ENCODE measurements around the gene CD34. TPM values are rescaled to one million over a fixed set of nuclear protein-coding genes. Genes with fewer than 3 reads are reported as not detected.

Gene CD34
- total and polyA plus RNA-seq, 7 experiments from 2014 or later = 0.02 to 3.4 (median 0.39) TPM; not detected in 3

GRCh38 chr1:207858281-207858680 is 52.6 kb downstream of the CD34 start:
- peaks cover 0 to 16% (median 5%) of the 10 kb centered on the region in 3 experiments for H3K36me3 ChIP-seq (ENCODE audit: control insufficient read depth in 2 of 3, insufficient read depth in 3 of 3, low read length in 3 of 3)
- no peak overlapping the region for H3K27ac Mint-ChIP-seq
- H3K4me3 Mint-ChIP-seq = no peak overlapping the region
- H3K9me3 Mint-ChIP-seq = peaks cover 0 to 1% (median 0%) of the 10 kb centered on the region in 11 donors
- CTCF ChIA-PET = no interaction called here
- ATAC-seq (no peak), DNase-seq (no peak)
- H3K27me3 ChIP-seq (ENCODE audit: control insufficient read depth in 2 of 2, insufficient read depth in 2 of 2, low read length in 2 of 2) = no peaks in the 10 kb centered on the region
- peaks cover 0 to 32% (median 22%) of the 10 kb centered on the region in 5 donors for H3K36me3 Mint-ChIP-seq
- no peak overlapping the region for H3K27ac ChIP-seq (ENCODE audit: low read depth, low read length)
- no peaks in the 10 kb centered on the region for H3K27me3 Mint-ChIP-seq
- no peak overlapping the region for H3K4me3 ChIP-seq (ENCODE audit: low read length)
- POLR2A ChIA-PET = interaction anchor here (0.9 to 1.2 kb wide), 2 partner anchors 32 to 34 kb away, joined by 3 to 4 read pairs; no protein-coding TSS in a partner anchor
- H3K4me1 ChIP-seq (ENCODE audit: control insufficient read depth in 2 of 2, insufficient read depth in 2 of 2, low read length in 2 of 2) = peaks cover 54 to 70% of the 10 kb centered on the region in 2 donors
- intact Hi-C loops (cut with micrococcal nuclease) = loop anchor here in 1 of 2 donors (2.0 kb wide), 1 partner anchor 15 kb away; no protein-coding TSS in a partner anchor
- no peaks in the 10 kb centered on the region for H3K9me3 ChIP-seq (ENCODE audit: control insufficient read depth in 2 of 3, low read length in 3 of 3)
- H3K4me1 Mint-ChIP-seq = peaks cover 36 to 63% (median 53%) of the 10 kb centered on the region in 7 donors

DNA sequence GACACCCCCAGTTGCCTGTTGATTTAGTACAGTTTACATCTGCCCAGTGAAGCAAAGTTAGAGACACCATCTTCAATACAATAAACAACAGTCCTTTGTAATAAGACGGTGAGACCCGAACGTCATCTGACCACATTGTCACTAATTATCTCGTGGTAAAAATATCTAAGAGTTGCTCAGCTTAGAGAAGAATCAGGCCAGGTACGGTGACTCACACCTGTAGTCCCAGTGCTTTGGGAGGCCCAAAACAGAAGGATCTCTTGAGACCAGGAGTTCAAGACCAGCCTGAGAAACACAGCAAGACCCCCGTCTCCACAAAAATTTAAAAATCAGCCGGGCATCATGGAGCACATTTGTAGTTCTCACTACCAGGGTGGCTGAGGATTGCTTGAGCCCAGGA is 53.5 kb downstream of the CD34 start:
- DNase-seq (no peak), ATAC-seq (no peak)
- POLR2A ChIA-PET = interaction anchor here (0.9 to 1.2 kb wide), 2 partner anchors 31 to 34 kb away, joined by 3 to 4 read pairs; no protein-coding TSS in a partner anchor
- Mint-ChIP-seq H3K27ac (peak overlapping the region in 2 of 9 donors; percentile 23 to 25), H3K27me3 (no peaks in the 10 kb centered on the region), H3K36me3 (peaks cover 0 to 30% (median 24%) of the 10 kb centered on the region in 5 donors), H3K4me3 (peak overlapping the region in 2 of 10 donors; percentile 26 to 47), H3K4me1 (peaks cover 45 to 63% (median 54%) of the 10 kb centered on the region in 7 donors), H3K9me3 (peaks cover 0 to 1% (median 0%) of the 10 kb centered on the region in 11 donors)
- H3K36me3 ChIP-seq (ENCODE audit: control insufficient read depth in 2 of 3, insufficient read depth in 3 of 3, low read length in 3 of 3) = peaks cover 0 to 16% (median 5%) of the 10 kb centered on the region in 3 experiments
- no peaks in the 10 kb centered on the region for H3K9me3 ChIP-seq (ENCODE audit: control insufficient read depth in 2 of 3, low read length in 3 of 3)
- H3K4me1 ChIP-seq (ENCODE audit: control insufficient read depth in 2 of 2, insufficient read depth in 2 of 2, low read length in 2 of 2) = peaks cover 56 to 72% of the 10 kb centered on the region in 2 donors
- intact Hi-C loops (cut with micrococcal nuclease) = loop anchor here in 1 of 2 donors (2.0 kb wide), 1 partner anchor 15 kb away; no protein-coding TSS in a partner anchor
- CTCF ChIA-PET = no interaction called here
- H3K4me3 ChIP-seq (ENCODE audit: low read length) = no peak overlapping the region
- no peak overlapping the region for H3K27ac ChIP-seq (ENCODE audit: low read depth, low read length)
- H3K27me3 ChIP-seq (ENCODE audit: control insufficient read depth in 2 of 2, insufficient read depth in 2 of 2, low read length in 2 of 2) = no peaks in the 10 kb centered on the region

- peaks cover 49 to 64% (median 56%) of the 10 kb centered on the region in 7 donors for H3K4me1 Mint-ChIP-seq
- peak overlapping the region in 4 of 9 donors; percentile 15 to 76 (median 38) for H3K27ac Mint-ChIP-seq
- Histone ChIP-seq H3K27me3 (ENCODE audit: control insufficient read depth in 2 of 2, insufficient read depth in 2 of 2, low read length in 2 of 2) (no peaks in the 10 kb centered on the region), H3K4me3 (ENCODE audit: low read length) (no peak overlapping the region), H3K4me1 (ENCODE audit: control insufficient read depth in 2 of 2, insufficient read depth in 2 of 2, low read length in 2 of 2) (peaks cover 56 to 76% of the 10 kb centered on the region in 2 donors), H3K36me3 (ENCODE audit: control insufficient read depth in 2 of 3, insufficient read depth in 3 of 3, low read length in 3 of 3) (peaks cover 0 to 17% (median 5%) of the 10 kb centered on the region in 3 experiments), H3K9me3 (ENCODE audit: control insufficient read depth in 2 of 3, low read length in 3 of 3) (no peaks in the 10 kb centered on the region), H3K27ac (ENCODE audit: low read depth, low read length) (no peak overlapping the region)
- ATAC-seq = no peak
- intact Hi-C loops (cut with micrococcal nuclease) = loop anchor here in 1 of 2 donors (2.0 kb wide), 1 partner anchor 14 kb away; no protein-coding TSS in a partner anchor
- no peak for DNase-seq
- H3K4me3 Mint-ChIP-seq = peak overlapping the region in 8 of 10 donors; percentile 4 to 67 (median 28)
- ChIA-PET CTCF (interaction anchor here (0.9 kb wide), 1 partner anchor 22 kb away, joined by 4 read pairs; no protein-coding TSS in a partner anchor), POLR2A (interaction anchor here (0.6 to 1.4 kb wide), 3 partner anchors 16 to 33 kb away, joined by 3 to 5 read pairs (median 4); no protein-coding TSS in a partner anchor)
- H3K36me3 Mint-ChIP-seq = peaks cover 0 to 29% (median 17%) of the 10 kb centered on the region in 5 donors
- peaks cover 0 to 1% (median 0%) of the 10 kb centered on the region in 11 donors for H3K9me3 Mint-ChIP-seq
- H3K27me3 Mint-ChIP-seq = no peaks in the 10 kb centered on the region
These were observed 54.5 kb downstream of the CD34 start for GRCh38 chr1:207856276-207857023.

DNA sequence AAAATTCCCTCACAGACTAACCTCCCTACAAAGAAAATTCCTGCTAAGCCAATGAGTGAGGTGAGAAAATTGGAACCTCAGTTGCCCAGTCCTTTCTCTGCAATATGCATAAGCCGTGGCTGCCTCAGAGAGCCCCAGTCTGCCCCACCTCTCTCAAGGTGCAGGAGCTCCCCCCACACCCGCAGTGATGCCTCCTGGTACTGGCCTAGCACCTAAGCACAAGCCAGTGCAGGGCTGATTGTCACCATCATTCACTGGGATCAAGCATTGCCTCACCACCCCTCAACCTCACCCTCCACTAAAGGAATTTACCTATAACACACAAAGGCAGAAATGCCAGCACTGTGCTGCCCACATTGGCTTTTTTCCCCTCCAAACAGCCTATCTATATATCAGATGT is 56.9 kb downstream of the CD34 start:
- ChIA-PET CTCF (interaction anchor here (0.7 kb wide), 1 partner anchor 15 kb away, joined by 3 read pairs; no protein-coding TSS in a partner anchor), POLR2A (interaction anchor here (2.7 kb wide), 1 partner anchor 14 kb away, joined by 8 read pairs; no protein-coding TSS in a partner anchor)
- Histone ChIP-seq H3K9me3 (ENCODE audit: control insufficient read depth in 2 of 3, low read length in 3 of 3) (no peaks in the 10 kb centered on the region), H3K4me3 (ENCODE audit: low read length) (no peak overlapping the region), H3K27ac (ENCODE audit: low read depth, low read length) (no peak overlapping the region), H3K27me3 (ENCODE audit: control insufficient read depth in 2 of 2, insufficient read depth in 2 of 2, low read length in 2 of 2) (no peaks in the 10 kb centered on the region), H3K4me1 (ENCODE audit: control insufficient read depth in 2 of 2, insufficient read depth in 2 of 2, low read length in 2 of 2) (peaks cover 57 to 75% of the 10 kb centered on the region in 2 donors), H3K36me3 (ENCODE audit: control insufficient read depth in 2 of 3, insufficient read depth in 3 of 3, low read length in 3 of 3) (peaks cover 0 to 9% (median 5%) of the 10 kb centered on the region in 3 experiments)
- DNase-seq (no peak), ATAC-seq (no peak)
- Mint-ChIP-seq H3K9me3 (peaks cover 0 to 1% (median 0%) of the 10 kb centered on the region in 11 donors), H3K4me3 (peak overlapping the region in 6 of 10 donors; percentile 1 to 64 (median 40)), H3K27me3 (no peaks in the 10 kb centered on the region), H3K36me3 (peaks cover 0 to 32% (median 24%) of the 10 kb centered on the region in 5 donors), H3K27ac (peak overlapping the region in 3 of 9 donors; percentile 38 to 65 (median 42)), H3K4me1 (peaks cover 69 to 88% (median 77%) of the 10 kb centered on the region in 7 donors)
- intact Hi-C loops (cut with micrococcal nuclease) = no loop called here

DNA sequence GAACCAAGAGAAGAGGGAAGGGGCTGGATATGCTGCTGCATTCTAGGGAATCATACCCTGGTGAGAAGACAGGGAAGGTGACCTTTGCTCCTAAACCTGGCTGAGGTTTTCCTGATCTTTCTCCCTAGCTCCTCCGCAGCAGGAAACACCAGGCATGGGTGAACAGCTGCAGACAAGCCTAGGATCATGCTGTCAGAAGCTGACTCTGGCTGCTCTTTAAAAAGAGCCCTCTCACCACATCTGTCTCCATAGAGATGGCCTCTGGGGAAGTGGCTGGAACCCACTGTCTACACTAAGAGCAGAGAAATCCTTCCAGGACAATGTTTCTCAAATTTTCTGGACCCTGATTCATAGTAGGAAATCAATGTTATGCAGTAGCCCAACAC is 57.6 kb downstream of the CD34 start:
- no peak for DNase-seq
- H3K27me3 ChIP-seq (ENCODE audit: control insufficient read depth in 2 of 2, insufficient read depth in 2 of 2, low read length in 2 of 2) = no peaks in the 10 kb centered on the region
- no peak overlapping the region for H3K4me3 ChIP-seq (ENCODE audit: low read length)
- intact Hi-C loops (cut with micrococcal nuclease) = loop anchor here in 1 of 2 donors (1.0 to 2.0 kb wide), 2 partner anchors 8 to 15 kb away; no protein-coding TSS in a partner anchor
- Mint-ChIP-seq H3K36me3 (peaks cover 0 to 32% (median 24%) of the 10 kb centered on the region in 5 donors), H3K27ac (peak overlapping the region in 8 of 9 donors; percentile 14 to 88 (median 60)), H3K4me1 (peaks cover 75 to 94% (median 83%) of the 10 kb centered on the region in 7 donors), H3K9me3 (peaks cover 0 to 1% (median 0%) of the 10 kb centered on the region in 11 donors), H3K4me3 (peak overlapping the region in 9 of 10 donors; percentile 3 to 72 (median 62)), H3K27me3 (no peaks in the 10 kb centered on the region)
- no peak for ATAC-seq
- CTCF ChIA-PET = interaction anchor here (0.7 to 1.5 kb wide), 5 partner anchors 15 to 110 kb away, joined by 3 to 6 read pairs (median 5); no protein-coding TSS in a partner anchor
- peaks cover 55 to 76% of the 10 kb centered on the region in 2 donors for H3K4me1 ChIP-seq (ENCODE audit: control insufficient read depth in 2 of 2, insufficient read depth in 2 of 2, low read length in 2 of 2)
- H3K27ac ChIP-seq (ENCODE audit: low read depth, low read length) = no peak overlapping the region
- POLR2A ChIA-PET = interaction anchor here (1.0 to 2.7 kb wide), 2 partner anchors 15 to 29 kb away, joined by 3 to 8 read pairs; no protein-coding TSS in a partner anchor
- peaks cover 0 to 9% (median 5%) of the 10 kb centered on the region in 3 experiments for H3K36me3 ChIP-seq (ENCODE audit: control insufficient read depth in 2 of 3, insufficient read depth in 3 of 3, low read length in 3 of 3)
- H3K9me3 ChIP-seq (ENCODE audit: control insufficient read depth in 2 of 3, low read length in 3 of 3) = no peaks in the 10 kb centered on the region
